Vagina (tissue), 2 donors: Measurements from ENCODE around the gene PLA2G5. TPM values are rescaled to one million over a fixed set of nuclear protein-coding genes. Genes with fewer than 3 reads are reported as not detected.

Experiments
- DNase-seq, 2 donors: peaks; one replicate each; pipeline ENCODE4 v3.0.0-alpha.2; 2017; ENCODE audit errors: extremely low spot score in 2 of 2
- H3K27ac ChIP-seq: fragments of 200-600 bp; sonication (generic); one replicate; pipeline ENCODE4 v1.5.1; 2019
- H3K27me3 ChIP-seq: fragments of 200-600 bp; sonication (generic); one replicate; pipeline ENCODE4 v1.5.1; 2019
- H3K36me3 ChIP-seq, 2 donors: fragments of 200-600 bp; sonication (generic); one replicate each; pipeline ENCODE4 v1.5.1; 2017 to 2019
- H3K4me1 ChIP-seq: fragments of 200-600 bp; sonication (generic); one replicate; pipeline ENCODE4 v1.5.1; 2019
- H3K4me3 ChIP-seq, 2 donors: fragments of 200-600 bp; sonication (generic); 1 replicate in 1 of 2; 2 replicates in 1 of 2; pipeline ENCODE4 v1.5.1; 2016 to 2019
- H3K9me3 ChIP-seq: fragments of 200-600 bp; sonication (generic); one replicate; pipeline ENCODE4 v1.5.1; 2019
- CTCF ChIP-seq, 3 experiments: fragments of 450-650 bp in 2 of 3; fragments of 200-600 bp in 1 of 3; sonication (generic) in 1 of 3; IDR thresholded peaks; one replicate each; pipeline ENCODE4 v1.5.1; 2017 to 2019; ENCODE audit warnings: antibody characterized with exemption in 3 of 3, mild to moderate bottlenecking in 2 of 3, moderate library complexity in 2 of 3
- POLR2A ChIP-seq, 2 donors: fragments of 450-650 bp; IDR thresholded peaks; one replicate each; pipeline ENCODE4 v1.6.1; 2017; ENCODE audit warnings: antibody characterized with exemption in 2 of 2, mild to moderate bottlenecking in 2 of 2, moderate library complexity in 2 of 2
- POLR2AphosphoS5 ChIP-seq, 2 donors: sonication (generic); formaldehyde crosslinking; IDR thresholded peaks; one replicate each; pipeline ENCODE4 v1.9.0; 2017; ENCODE audit warnings: antibody characterized with exemption in 2 of 2, mild to moderate bottlenecking in 2 of 2, low read depth in 1 of 2; ENCODE audit not compliant: insufficient read depth in 1 of 2
- intact Hi-C: fragments of 100-400 bp; cut with DNase I; formaldehyde crosslinking; loops from one replicate; pipeline ENCODE4 v1.15.1; 2023
- total RNA-seq: library from RNA; depleted of rRNA; stranded (reverse); fragments of >200 nt; gene quantifications from one replicate; pipeline ENCODE4 v1.2.3, GENCODE V29; 2016

The PLA2G5 gene
- total RNA-seq, 1 donor from 2014 or later = 2.7 TPM

GRCh38 chr1:20031161-20031560 lies 38.8 kb upstream of the PLA2G5 start:
- H3K27me3 ChIP-seq = no peaks in the 10 kb centered on the region
- H3K36me3 ChIP-seq = no peaks in the 10 kb centered on the region
- no peak for DNase-seq
- H3K4me1 ChIP-seq = no peaks in the 10 kb centered on the region
- H3K9me3 ChIP-seq = no peaks in the 10 kb centered on the region
- TF ChIP-seq POLR2A (IDR thresholded peaks at IDR 0.05) (no peak), CTCF (IDR thresholded peaks at IDR 0.05) (no peak), POLR2AphosphoS5 (IDR thresholded peaks at IDR 0.05; ENCODE audit: insufficient read depth in 1 of 2, low read depth in 1 of 2) (no peak)
- no peak overlapping the region for H3K27ac ChIP-seq
- no peak overlapping the region for H3K4me3 ChIP-seq
- intact Hi-C loops = no loop called here

- Histone ChIP-seq H3K27ac (no peak overlapping the region), H3K9me3 (no peaks in the 10 kb centered on the region), H3K4me3 (no peak overlapping the region), H3K36me3 (no peaks in the 10 kb centered on the region), H3K4me1 (no peaks in the 10 kb centered on the region), H3K27me3 (no peaks in the 10 kb centered on the region)
- no peak for TF ChIP-seq CTCF (IDR thresholded peaks at IDR 0.05)
- DNase-seq = no peak
- intact Hi-C loops = no loop called here
Observed at GRCh38 chr1:20031836-20032235, 38.2 kb upstream of the PLA2G5 start.

GRCh38 chr1:20032425-20032824 lies 37.6 kb upstream of the PLA2G5 start:
- DNase-seq = no peak
- TF ChIP-seq POLR2AphosphoS5 (IDR thresholded peaks at IDR 0.05; ENCODE audit: insufficient read depth in 1 of 2, low read depth in 1 of 2) = no peak
- no peak for TF ChIP-seq CTCF (IDR thresholded peaks at IDR 0.05)
- TF ChIP-seq POLR2A (IDR thresholded peaks at IDR 0.05) = no peak
- H3K36me3 ChIP-seq = no peaks in the 10 kb centered on the region
- H3K4me3 ChIP-seq = no peak overlapping the region
- no peaks in the 10 kb centered on the region for H3K27me3 ChIP-seq
- H3K9me3 ChIP-seq = no peaks in the 10 kb centered on the region
- intact Hi-C loops = no loop called here
- no peak overlapping the region for H3K27ac ChIP-seq
- no peaks in the 10 kb centered on the region for H3K4me1 ChIP-seq

GRCh38 chr1:20033420-20033819 lies 36.6 kb upstream of the PLA2G5 start:
- H3K9me3 ChIP-seq = no peaks in the 10 kb centered on the region
- intact Hi-C loops = no loop called here
- DNase-seq = no peak
- TF ChIP-seq POLR2AphosphoS5 (IDR thresholded peaks at IDR 0.05; ENCODE audit: insufficient read depth in 1 of 2, low read depth in 1 of 2) (no peak), CTCF (IDR thresholded peaks at IDR 0.05) (no peak), POLR2A (IDR thresholded peaks at IDR 0.05) (no peak)
- no peak overlapping the region for H3K4me3 ChIP-seq
- no peaks in the 10 kb centered on the region for H3K27me3 ChIP-seq
- no peak overlapping the region for H3K27ac ChIP-seq
- no peaks in the 10 kb centered on the region for H3K36me3 ChIP-seq
- no peaks in the 10 kb centered on the region for H3K4me1 ChIP-seq

GRCh38 chr1:20035114-20035513 lies 34.9 kb upstream of the PLA2G5 start:
- H3K9me3 ChIP-seq = no peaks in the 10 kb centered on the region
- no peak for DNase-seq
- intact Hi-C loops = no loop called here
- H3K27me3 ChIP-seq = no peaks in the 10 kb centered on the region
- H3K4me1 ChIP-seq = no peaks in the 10 kb centered on the region
- no peak overlapping the region for H3K4me3 ChIP-seq
- H3K36me3 ChIP-seq = no peaks in the 10 kb centered on the region
- H3K27ac ChIP-seq = no peak overlapping the region
- no peak for TF ChIP-seq POLR2A (IDR thresholded peaks at IDR 0.05)
- TF ChIP-seq POLR2AphosphoS5 (IDR thresholded peaks at IDR 0.05; ENCODE audit: insufficient read depth in 1 of 2, low read depth in 1 of 2) = no peak
- TF ChIP-seq CTCF (IDR thresholded peaks at IDR 0.05) = no peak
